CD4-positive, alpha-beta T cell (primary cell): Measurements from ENCODE around the gene RDH8. TPM values are rescaled to one million over a fixed set of nuclear protein-coding genes. Genes with fewer than 3 reads are reported as not detected.

Source experiments
- ATAC-seq: fragments of 200-7000 bp; cut with Tn5 transposase; one replicate; pipeline ENCODE4 v1.10.0; 2022; ENCODE audit warnings: mild to moderate bottlenecking; ENCODE audit not compliant: poor library complexity
- CTCF ChIA-PET: fragments of 350-600 bp; sonication (Branson Sonifier 250); formaldehyde crosslinking; loops from one replicate; lab custom pipeline; 2021; ENCODE audit warnings: antibody characterized with exemption, inconsistent platforms; lab: Charles Lee
- POLR2A ChIA-PET: fragments of 350-600 bp; sonication (Branson Sonifier 250); formaldehyde crosslinking; loops from one replicate; lab custom pipeline; 2021; ENCODE audit warnings: antibody characterized with exemption, inconsistent platforms; lab: Charles Lee
- DNase-seq, 14 experiments: peaks; one replicate each; pipeline ENCODE4 v3.0.0-alpha.2; 2013 to 2020; ENCODE audit warnings: mixed read lengths in 2 of 14
- H3K27ac ChIP-seq, 2 donors: one replicate each; pipeline versions ENCODE4 v1.5.1 to v1.7.0; 2013; ENCODE audit warnings: low read length in 2 of 2, low read depth in 1 of 2, mild to moderate bottlenecking in 1 of 2
- H3K27me3 ChIP-seq, 2 experiments: 1 replicate in 1 of 2; 2 replicates in 1 of 2; pipeline versions ENCODE4 v1.6.1 to v1.7.0; 2013; ENCODE audit warnings: low read length in 2 of 2, control low read depth in 1 of 2, mild to moderate bottlenecking in 1 of 2, moderate library complexity in 1 of 2; ENCODE audit not compliant: insufficient read depth in 2 of 2, control insufficient read depth in 1 of 2
- H3K36me3 ChIP-seq: one replicate; pipeline ENCODE4 v1.6.1; 2013; ENCODE audit warnings: low read length, control low read depth; ENCODE audit not compliant: insufficient read depth
- H3K4me1 ChIP-seq: one replicate; pipeline ENCODE4 v1.6.1; 2013; ENCODE audit warnings: low read length, control low read depth; ENCODE audit not compliant: insufficient read depth
- H3K4me3 ChIP-seq: one replicate; pipeline ENCODE4 v1.5.1; 2013; ENCODE audit warnings: mild to moderate bottlenecking, low read length, moderate library complexity
- H3K9me3 ChIP-seq, 2 experiments: 1 replicate in 1 of 2; 2 replicates in 1 of 2; pipeline versions ENCODE4 v1.6.1 to v1.7.0; 2013; ENCODE audit warnings: low read length in 2 of 2, mild to moderate bottlenecking in 2 of 2, control low read depth in 1 of 2, moderate library complexity in 1 of 2; ENCODE audit not compliant: control insufficient read depth in 1 of 2, insufficient read depth in 1 of 2
- H3K27ac Mint-ChIP-seq: one replicate; pipeline ENCODE4 v1.8.0; 2020; ENCODE audit warnings: mixed read lengths
- H3K27me3 Mint-ChIP-seq: one replicate; pipeline ENCODE4 v1.8.0; 2021; ENCODE audit warnings: mixed read lengths
- H3K36me3 Mint-ChIP-seq: one replicate; pipeline ENCODE4 v1.8.0; 2021; ENCODE audit warnings: low read depth, mixed read lengths
- H3K4me1 Mint-ChIP-seq: one replicate; pipeline ENCODE4 v1.8.0; 2021; ENCODE audit warnings: low read depth, mixed read lengths
- H3K4me3 Mint-ChIP-seq: one replicate; pipeline ENCODE4 v1.8.0; 2020; ENCODE audit warnings: mild to moderate bottlenecking, mixed read lengths
- H3K9me3 Mint-ChIP-seq: one replicate; pipeline ENCODE4 v1.8.0; 2020; ENCODE audit warnings: mixed read lengths
- CTCF ChIP-seq: fragments of 200-600 bp; IDR thresholded peaks from one replicate; pipeline ENCODE4 v1.8.0; 2022; ENCODE audit warnings: antibody characterized with exemption, mild to moderate bottlenecking
- intact Hi-C, 2 experiments: fragments of 100-400 bp; cut with DNase I in 1 of 2; cut with micrococcal nuclease in 1 of 2; formaldehyde crosslinking; loops; one replicate each; pipeline versions ENCODE4 v1.15.1 to v1.9.0; 2023 to 2025; cut with DNase I, micrococcal nuclease
- total RNA-seq, 174 experiments: library from RNA in 2 of 174; stranded (reverse) in 2 of 174; gene quantifications; one replicate each; pipeline ENCODE4 v1.2.3 and lab custom pipeline; 2021 to 2026

Gene RDH8
- total RNA-seq, 2 experiments from 2014 or later, result not detected

GRCh38 chr19:9967326-9967725 is 46.0 kb upstream of the RDH8 start:
- Mint-ChIP-seq H3K9me3 (no peaks in the 10 kb centered on the region), H3K27ac (no peak overlapping the region), H3K4me3 (no peak overlapping the region), H3K27me3 (peaks cover 57% of the 10 kb centered on the region), H3K36me3 (no peaks in the 10 kb centered on the region), H3K4me1 (no peaks in the 10 kb centered on the region)
- POLR2A ChIA-PET, result no interaction called here
- CTCF ChIA-PET, result no interaction called here
- TF ChIP-seq CTCF, result no peak
- Histone ChIP-seq H3K4me1 (no peaks in the 10 kb centered on the region), H3K36me3 (no peaks in the 10 kb centered on the region), H3K27me3 (peaks cover 8 to 27% of the 10 kb centered on the region in 2 experiments), H3K9me3 (peaks cover 0 to 5% of the 10 kb centered on the region in 2 experiments), H3K27ac (no peak overlapping the region), H3K4me3 (no peak overlapping the region)
- DNase-seq (no peak), ATAC-seq (no peak)
- intact Hi-C loops, result no loop called here

GRCh38 chr19:9968820-9969687 is 44.2 kb upstream of the RDH8 start:
- POLR2A ChIA-PET, result no interaction called here
- H3K36me3 Mint-ChIP-seq, result no peaks in the 10 kb centered on the region
- H3K27ac Mint-ChIP-seq, result no peak overlapping the region
- H3K4me1 Mint-ChIP-seq, result no peaks in the 10 kb centered on the region
- CTCF ChIA-PET, result no interaction called here
- no peak overlapping the region for H3K4me3 Mint-ChIP-seq
- intact Hi-C loops, result no loop called here
- H3K27me3 ChIP-seq, result peaks cover 6 to 27% of the 10 kb centered on the region in 2 experiments
- no peak overlapping the region for H3K4me3 ChIP-seq
- DNase-seq (no peak), ATAC-seq (no peak)
- peaks cover 5% of the 10 kb centered on the region for H3K36me3 ChIP-seq
- TF ChIP-seq CTCF, result no peak
- no peak overlapping the region for H3K27ac ChIP-seq
- no peaks in the 10 kb centered on the region for H3K4me1 ChIP-seq
- H3K9me3 Mint-ChIP-seq, result no peaks in the 10 kb centered on the region
- peaks cover 0 to 5% of the 10 kb centered on the region in 2 experiments for H3K9me3 ChIP-seq
- H3K27me3 Mint-ChIP-seq, result peaks cover 47% of the 10 kb centered on the region

GRCh38 chr19:9969688-9969975 is 43.7 kb upstream of the RDH8 start:
- H3K27ac ChIP-seq, result no peak overlapping the region
- ChIA-PET CTCF (no interaction called here), POLR2A (no interaction called here)
- Mint-ChIP-seq H3K27ac (no peak overlapping the region), H3K27me3 (peaks cover 47% of the 10 kb centered on the region), H3K4me3 (no peak overlapping the region), H3K36me3 (no peaks in the 10 kb centered on the region), H3K9me3 (no peaks in the 10 kb centered on the region), H3K4me1 (no peaks in the 10 kb centered on the region)
- intact Hi-C loops, result no loop called here
- no peak for ATAC-seq
- H3K4me1 ChIP-seq, result no peaks in the 10 kb centered on the region
- H3K9me3 ChIP-seq, result peaks cover 0 to 5% of the 10 kb centered on the region in 2 experiments
- DNase-seq, result no peak
- peaks cover 8% of the 10 kb centered on the region for H3K36me3 ChIP-seq
- no peak overlapping the region for H3K4me3 ChIP-seq
- peaks cover 6 to 27% of the 10 kb centered on the region in 2 experiments for H3K27me3 ChIP-seq
- no peak for TF ChIP-seq CTCF
